IMR-90 (cell line): Measurements from ENCODE around the gene MARS1. TPM values are rescaled to one million over a fixed set of nuclear protein-coding genes. Genes with fewer than 3 reads are reported as not detected.

Experiments used
- ATAC-seq: fragments of 200-7000 bp; cut with Tn5 transposase; 2 replicates; pipeline ENCODE4 v1.9.1; 2020; ENCODE audit warnings: low read depth, mild to moderate bottlenecking, moderate library complexity
- BruUV-seq: library from RNA; stranded (reverse); fragments of 400-500 nt; replicated peaks from 2 replicates; lab custom pipeline; 2021; lab: Mats Ljungman, UMichigan
- CTCF ChIA-PET: fragments of 300-600 bp; formaldehyde crosslinking; extraction: SDS; loops from one replicate; lab custom pipeline; 2021; ENCODE audit warnings: antibody characterized with exemption; lab: Yijun Ruan, JAX
- POLR2A ChIA-PET: fragments of 300-600 bp; sonication (Branson Sonifier 250); formaldehyde crosslinking; loops from one replicate; lab custom pipeline; 2022; ENCODE audit warnings: antibody characterized with exemption; ENCODE audit not compliant: unreplicated experiment; lab: Charles Lee
- DNase-seq: peaks from one replicate; pipeline ENCODE4 v3.0.0; 2013
- H2AFZ ChIP-seq: replicated peaks from 2 replicates; pipeline ENCODE3; 2013; ENCODE audit warnings: low read length, mild to moderate bottlenecking; ENCODE audit not compliant: poor library complexity
- H2AK5ac ChIP-seq: 2 replicates; pipeline ENCODE4 v1.6.1; 2013; ENCODE audit warnings: low read depth, low read length, inconsistent platforms
- H2AK9ac ChIP-seq: replicated peaks from 2 replicates; pipeline ENCODE3; 2013; ENCODE audit warnings: mild to moderate bottlenecking, low read depth, low read length, moderate library complexity; ENCODE audit not compliant: poor library complexity
- H2BK120ac ChIP-seq: 2 replicates; pipeline ENCODE4 v1.6.1; 2013; ENCODE audit warnings: low read depth, low read length, inconsistent platforms
- H2BK15ac ChIP-seq: 3 replicates; pipeline ENCODE4 v1.6.1; 2013; ENCODE audit warnings: low read depth, low read length, inconsistent platforms
- H2BK20ac ChIP-seq: 2 replicates; pipeline ENCODE4 v1.6.1; 2013; ENCODE audit warnings: low read depth, mild to moderate bottlenecking, inconsistent platforms, low read length, moderate library complexity
- H2BK5ac ChIP-seq: 2 replicates; pipeline ENCODE4 v1.6.1; 2013; ENCODE audit warnings: mild to moderate bottlenecking, low read depth, low read length, inconsistent platforms; ENCODE audit not compliant: poor library complexity, severe bottlenecking
- H3K14ac ChIP-seq: replicated peaks from 2 replicates; pipeline ENCODE4 v1.6.1; 2013; ENCODE audit warnings: low read depth, low read length, inconsistent platforms
- H3K18ac ChIP-seq: 2 replicates; pipeline ENCODE4 v1.6.1; 2013; ENCODE audit warnings: low read depth, low read length, control low read depth
- H3K23ac ChIP-seq: 2 replicates; pipeline ENCODE4 v1.6.1; 2013; ENCODE audit warnings: low read depth, low read length, inconsistent platforms
- H3K27ac ChIP-seq: 2 replicates; pipeline ENCODE4 v1.5.1; 2013; ENCODE audit warnings: mild to moderate bottlenecking, control low read depth, low read length; ENCODE audit not compliant: insufficient read depth
- H3K27me3 ChIP-seq: 2 replicates; pipeline ENCODE4 v1.6.1; 2013; ENCODE audit warnings: low read length; ENCODE audit not compliant: control insufficient read depth, insufficient read depth
- H3K36me3 ChIP-seq: 2 replicates; pipeline ENCODE4 v1.6.1; 2013; ENCODE audit warnings: low read length, mixed read lengths; ENCODE audit not compliant: control insufficient read depth, insufficient read depth
- H3K4ac ChIP-seq: 2 replicates; pipeline ENCODE4 v1.6.1; 2013; ENCODE audit warnings: low read depth, low read length, inconsistent platforms
- H3K4me1 ChIP-seq: 2 replicates; pipeline ENCODE4 v1.6.1; 2013; ENCODE audit warnings: low read length, mixed read lengths; ENCODE audit not compliant: control insufficient read depth, insufficient read depth
- H3K4me2 ChIP-seq: 2 replicates; pipeline ENCODE4 v1.6.1; 2013; ENCODE audit warnings: low read depth, mild to moderate bottlenecking, control low read depth, low read length, moderate library complexity
- H3K4me3 ChIP-seq: 2 replicates; pipeline ENCODE4 v1.5.1; 2013; ENCODE audit warnings: low read depth, mild to moderate bottlenecking, control low read depth, low read length, moderate library complexity; ENCODE audit not compliant: insufficient read depth
- H3K56ac ChIP-seq: 2 replicates; pipeline ENCODE4 v1.6.1; 2013; ENCODE audit warnings: low read length, inconsistent platforms; ENCODE audit not compliant: insufficient read depth; ENCODE audit errors: extremely low read depth
- H3K79me1 ChIP-seq, 2 experiments: 2 replicates each; pipeline ENCODE4 v1.6.1; 2013; ENCODE audit warnings: low read length in 2 of 2, inconsistent platforms in 1 of 2, low read depth in 1 of 2
- H3K9ac ChIP-seq: 2 replicates; pipeline ENCODE4 v1.6.1; 2013; ENCODE audit warnings: low read depth, low read length, control low read depth
- H3K9me1 ChIP-seq: 2 replicates; pipeline ENCODE4 v1.6.1; 2013; ENCODE audit warnings: low read length, inconsistent platforms; ENCODE audit not compliant: insufficient read depth
- H3K9me3 ChIP-seq: 2 replicates; pipeline ENCODE4 v1.6.1; 2013; ENCODE audit warnings: low read length; ENCODE audit not compliant: control insufficient read depth, insufficient read depth
- H4K20me1 ChIP-seq: 2 replicates; pipeline ENCODE4 v1.6.1; 2013; ENCODE audit warnings: low read length, inconsistent platforms; ENCODE audit not compliant: insufficient read depth
- H4K5ac ChIP-seq: 2 replicates; pipeline ENCODE4 v1.6.1; 2013; ENCODE audit warnings: mild to moderate bottlenecking, low read depth, low read length, control low read depth
- H4K8ac ChIP-seq, 2 experiments: 2 replicates each; pipeline ENCODE4 v1.6.1; 2013; ENCODE audit warnings: low read depth in 2 of 2, low read length in 2 of 2, control low read depth in 1 of 2, inconsistent platforms in 1 of 2
- H4K91ac ChIP-seq: 2 replicates; pipeline ENCODE4 v1.6.1; 2013; ENCODE audit warnings: low read depth, low read length, inconsistent platforms; ENCODE audit not compliant: insufficient read depth
- CHD1 ChIP-seq: IDR thresholded peaks from 2 replicates; pipeline ENCODE4 v1.6.1; 2012; ENCODE audit warnings: low read depth, low read length, improper control_type of control experiment
- FOS ChIP-seq: fragments of 150-350 bp; IDR thresholded peaks from 2 replicates; pipeline ENCODE4 v1.6.1; 2016; ENCODE audit warnings: low read depth, low read length
- MAZ ChIP-seq: IDR thresholded peaks from 2 replicates; pipeline ENCODE4 v1.6.1; 2012; ENCODE audit warnings: low read depth, mild to moderate bottlenecking, low read length, improper control_type of control experiment, moderate library complexity, borderline replicate concordance
- MXI1 ChIP-seq: IDR thresholded peaks from 2 replicates; pipeline ENCODE4 v1.6.1; 2012; ENCODE audit warnings: low read depth, mild to moderate bottlenecking, low read length, moderate library complexity, borderline replicate concordance
- USF2 ChIP-seq: fragments of 150-350 bp; IDR thresholded peaks from 2 replicates; pipeline ENCODE4 v1.6.1; 2017; ENCODE audit warnings: mild to moderate bottlenecking, antibody characterized with exemption, low read length, low read depth
- WGBS, 2 experiments: methylation state at CpG; one replicate each; pipeline versions ENCODE4 v1.1.5 to v1.1.7; 2013; ENCODE audit warnings: missing lambda C conversion rate in 2 of 2; ENCODE audit not compliant: insufficient read length in 1 of 2; ENCODE audit errors: extremely low coverage in 2 of 2; 5-methylcytosine and 5-hydroxymethylcytosine counted together
- dilution Hi-C: fragments of 300-500 bp; cut with HindIII; formaldehyde crosslinking; loops from one replicate; pipeline ENCODE4 v1.14.3; 2018; ENCODE audit warnings: low sequenced_read_pairs; ENCODE audit not compliant: unreplicated experiment
- in situ Hi-C: fragments of 300-500 bp; cut with MboI; formaldehyde crosslinking; loops from 3 replicates; pipeline ENCODE4 v1.14.3; 2019; ENCODE audit warnings: low sequenced_read_pairs, inconsistent platforms, mixed read lengths
- intact Hi-C: fragments of 100-400 bp; cut with micrococcal nuclease; formaldehyde crosslinking; loops from 2 replicates; pipeline ENCODE4 v1.10.0; 2022
- polyA plus RNA-seq, 3 experiments: library from polyadenylated mRNA; depleted of rRNA; stranded (reverse); fragments of >200 nt; gene quantifications; 2 replicates each; pipeline ENCODE4 v1.2.3, GENCODE V29; 2012; ENCODE audit warnings: low replicate concordance in 1 of 3
- total RNA-seq: library from RNA; depleted of rRNA; stranded (reverse); fragments of >200 nt; gene quantifications from 2 replicates; pipeline ENCODE4 v1.2.3, GENCODE V29; 2012

MARS1 gene
- total and polyA plus RNA-seq, 2 of the 4 experiments (the other 2 are of a cell fraction): 156 to 164 TPM

GRCh38 chr12:57535764-57536596, 48.1 kb downstream of the MARS1 start:
- Histone ChIP-seq H3K4me3 (no peak overlapping the region), H2AK5ac (no peak overlapping the region), H3K79me1 (peaks cover 27 to 55% of the 10 kb centered on the region in 2 experiments), H3K27ac (no peak overlapping the region), H3K18ac (no peak overlapping the region), H2BK20ac (no peak overlapping the region), H3K4me2 (no peak overlapping the region), H3K27me3 (no peaks in the 10 kb centered on the region), H4K5ac (no peak overlapping the region), H2BK5ac (no peak overlapping the region), H4K8ac (no peak overlapping the region), H3K9me3 (no peaks in the 10 kb centered on the region), H4K20me1 (peaks cover 9% of the 10 kb centered on the region; the same call in 1 of the 2 replicates), H4K91ac (no peak overlapping the region), H3K36me3 (peaks cover 65% of the 10 kb centered on the region), H2BK15ac (no peak overlapping the region), H3K23ac (no peak overlapping the region), H3K9me1 (peaks cover 8% of the 10 kb centered on the region; the same call in 1 of the 2 replicates), H3K9ac (no peak overlapping the region), H2BK120ac (no peak overlapping the region), H2AK9ac (no peak overlapping the region), H3K14ac (no peak overlapping the region), H3K4ac (no peak overlapping the region), H3K4me1 (peaks cover under 1% of the 10 kb centered on the region; the same call in 1 of the 2 replicates), H3K56ac (no peak overlapping the region), H2AFZ (no peak overlapping the region)
- TF ChIP-seq MXI1: no peak
- TF ChIP-seq USF2: no peak
- TF ChIP-seq FOS: no peak
- no peak for TF ChIP-seq MAZ
- no peak for TF ChIP-seq CHD1
- intact Hi-C loops (no loop called here), dilution Hi-C loops (no loop called here), in situ Hi-C loops (no loop called here)
- ChIA-PET POLR2A (interaction anchor here (0.5 kb wide), 1 partner anchor 13 kb away, joined by 7 read pairs; no protein-coding TSS in a partner anchor), CTCF (no interaction called here)
- no peak for DNase-seq
- 33% methylated on average over 1 of the region's 6 CpGs; no CpG with 5 or more reads in 1 of the 2 experiments for WGBS, 2 experiments
- BruUV-seq: no TSS peak
- ATAC-seq: no peak
